Activated gamma-delta T cell treated with anti-CD3 and anti-CD28 coated beads, Interleukin-2, amount 50 U/mL, for 16 hours (primary cell): ENCODE data around the gene SYNGAP1.
A peak's percentile ranks its signal among the peaks of the same experiment; 100 is the strongest.

Experiments used
- DNase-seq: peaks from one replicate; pipeline ENCODE4 v3.0.0-alpha.2; 2020; ENCODE audit warnings: low read depth

The SYNGAP1 gene

GRCh38 chr6:33438978-33439594, 19.2 kb downstream of the SYNGAP1 start:
- no peak for DNase-seq

DNA sequence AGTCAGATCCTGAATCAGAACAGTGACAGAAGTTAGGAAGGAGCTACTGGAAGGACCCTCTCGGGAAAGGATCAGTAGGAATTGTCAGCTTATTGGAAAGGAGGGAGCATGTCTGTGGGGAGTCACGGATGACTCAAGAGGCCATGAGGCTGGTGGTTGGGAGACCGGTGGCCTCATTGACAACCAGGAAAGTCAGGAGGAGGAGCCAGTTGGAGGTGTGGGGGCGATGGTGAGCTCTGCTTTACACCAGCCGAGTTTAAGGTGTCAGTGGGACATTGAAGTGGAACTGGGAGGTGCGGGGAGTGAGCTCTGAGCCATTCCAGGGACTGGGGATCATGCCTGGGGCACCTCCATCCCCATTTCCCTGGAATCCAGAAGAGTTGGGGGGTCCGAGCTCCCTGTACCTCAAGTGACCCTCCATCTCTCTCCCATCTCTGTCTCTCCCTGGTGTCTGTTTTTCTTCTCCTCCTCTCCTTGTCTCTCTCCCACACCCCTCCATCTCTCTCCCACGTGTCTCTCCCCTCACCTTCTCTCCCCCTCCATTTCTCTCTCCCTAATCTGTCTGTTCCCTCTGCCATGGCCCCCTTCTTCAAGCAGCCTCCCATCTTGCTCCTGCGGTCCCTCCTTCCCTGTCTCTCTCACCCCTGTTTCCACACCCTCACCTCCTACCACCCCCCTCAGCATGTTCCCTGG, 20.2 kb downstream of the SYNGAP1 start:
- DNase-seq = no peak

DNA sequence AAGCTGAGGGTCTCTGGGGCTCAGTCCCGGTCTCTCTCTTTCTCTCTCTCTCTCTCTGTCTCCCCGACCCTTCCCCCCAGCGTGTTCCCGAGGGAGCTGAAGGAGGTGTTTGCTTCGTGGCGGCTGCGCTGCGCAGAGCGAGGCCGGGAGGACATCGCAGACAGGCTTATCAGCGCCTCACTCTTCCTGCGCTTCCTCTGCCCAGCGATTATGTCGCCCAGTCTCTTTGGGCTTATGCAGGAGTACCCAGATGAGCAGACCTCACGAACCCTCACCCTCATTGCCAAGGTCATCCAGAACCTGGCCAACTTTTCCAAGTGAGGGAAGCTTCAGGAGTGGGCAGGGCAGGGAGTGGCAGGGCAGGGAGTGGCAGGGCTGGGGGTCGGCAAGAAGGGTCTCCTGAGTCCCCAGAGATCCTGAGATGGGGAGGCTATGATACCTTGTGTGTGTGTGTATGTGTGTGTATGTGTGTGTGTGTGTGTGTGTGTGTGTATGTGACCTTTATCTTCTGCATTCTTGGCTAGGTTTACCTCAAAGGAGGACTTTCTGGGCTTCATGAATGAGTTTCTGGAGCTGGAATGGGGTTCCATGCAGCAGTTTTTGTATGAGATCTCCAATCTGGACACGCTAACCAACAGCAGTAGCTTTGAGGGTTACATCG, 20.9 kb downstream of the SYNGAP1 start:
- DNase-seq = no peak

GRCh38 chr6:33441457-33441856, 21.6 kb downstream of the SYNGAP1 start:
- no peak for DNase-seq

DNA sequence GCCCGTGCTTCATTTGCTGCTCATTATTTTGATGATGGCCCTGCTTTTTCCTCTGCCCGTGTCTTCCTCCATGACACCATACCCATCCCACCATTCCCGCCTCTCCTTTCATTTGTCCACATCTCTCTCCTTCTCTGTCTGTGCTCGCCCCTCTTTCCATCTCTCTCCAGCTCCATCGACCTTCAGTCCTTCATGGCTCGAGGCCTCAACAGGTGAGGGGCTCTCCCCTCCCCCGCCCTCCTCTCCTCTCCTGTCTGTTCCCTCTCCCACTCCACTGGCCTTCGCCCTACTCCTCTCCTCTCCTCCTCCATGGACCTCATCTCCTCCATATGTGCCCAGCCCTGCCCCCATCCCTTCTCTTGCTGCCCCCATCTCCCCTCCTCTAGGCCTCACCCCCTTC, 22.4 kb downstream of the SYNGAP1 start:
- no peak for DNase-seq

DNA sequence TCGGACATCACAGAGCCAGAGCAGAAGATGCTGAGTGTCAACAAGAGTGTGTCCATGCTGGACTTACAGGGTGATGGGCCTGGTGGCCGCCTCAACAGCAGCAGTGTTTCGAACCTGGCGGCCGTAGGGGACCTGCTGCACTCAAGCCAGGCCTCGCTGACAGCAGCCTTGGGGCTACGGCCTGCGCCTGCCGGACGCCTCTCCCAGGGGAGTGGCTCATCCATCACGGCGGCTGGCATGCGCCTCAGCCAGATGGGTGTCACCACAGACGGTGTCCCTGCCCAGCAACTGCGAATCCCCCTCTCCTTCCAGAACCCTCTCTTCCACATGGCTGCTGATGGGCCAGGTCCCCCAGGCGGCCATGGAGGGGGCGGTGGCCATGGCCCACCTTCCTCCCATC, 23.2 kb downstream of the SYNGAP1 start:
- no peak for DNase-seq

DNA sequence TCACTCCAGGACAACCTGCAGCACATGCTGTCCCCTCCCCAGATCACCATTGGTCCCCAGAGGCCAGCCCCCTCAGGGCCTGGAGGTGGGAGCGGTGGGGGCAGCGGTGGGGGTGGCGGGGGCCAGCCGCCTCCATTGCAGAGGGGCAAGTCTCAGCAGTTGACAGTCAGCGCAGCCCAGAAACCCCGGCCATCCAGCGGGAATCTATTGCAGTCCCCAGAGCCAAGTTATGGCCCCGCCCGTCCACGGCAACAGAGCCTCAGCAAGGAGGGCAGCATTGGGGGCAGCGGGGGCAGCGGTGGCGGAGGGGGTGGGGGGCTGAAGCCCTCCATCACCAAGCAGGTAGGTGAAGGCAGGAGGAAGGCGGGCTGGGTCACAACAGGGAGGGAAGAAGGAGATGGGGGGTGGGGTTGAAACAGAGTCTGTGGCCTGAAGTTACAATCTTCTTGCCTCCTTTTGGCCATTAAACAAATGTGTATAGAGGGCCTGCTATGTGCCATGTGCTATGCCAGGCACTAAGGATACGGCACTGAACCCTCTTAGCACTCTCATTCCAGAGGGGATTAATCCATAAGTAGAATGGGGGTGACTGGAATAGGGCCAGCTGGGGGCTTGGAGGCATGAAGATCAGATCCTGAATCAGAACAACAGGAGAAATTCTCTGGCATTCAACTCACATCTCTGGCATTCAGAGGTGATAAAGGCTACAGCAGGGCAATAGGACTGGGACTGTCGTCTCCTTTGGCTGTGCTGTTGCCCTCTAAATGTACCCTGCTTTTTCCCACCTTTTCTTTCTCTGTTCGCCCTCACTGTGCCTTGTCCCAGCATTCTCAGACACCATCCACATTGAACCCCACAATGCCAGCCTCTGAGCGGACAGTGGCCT, 24.0 kb downstream of the SYNGAP1 start:
- DNase-seq = no peak

DNA sequence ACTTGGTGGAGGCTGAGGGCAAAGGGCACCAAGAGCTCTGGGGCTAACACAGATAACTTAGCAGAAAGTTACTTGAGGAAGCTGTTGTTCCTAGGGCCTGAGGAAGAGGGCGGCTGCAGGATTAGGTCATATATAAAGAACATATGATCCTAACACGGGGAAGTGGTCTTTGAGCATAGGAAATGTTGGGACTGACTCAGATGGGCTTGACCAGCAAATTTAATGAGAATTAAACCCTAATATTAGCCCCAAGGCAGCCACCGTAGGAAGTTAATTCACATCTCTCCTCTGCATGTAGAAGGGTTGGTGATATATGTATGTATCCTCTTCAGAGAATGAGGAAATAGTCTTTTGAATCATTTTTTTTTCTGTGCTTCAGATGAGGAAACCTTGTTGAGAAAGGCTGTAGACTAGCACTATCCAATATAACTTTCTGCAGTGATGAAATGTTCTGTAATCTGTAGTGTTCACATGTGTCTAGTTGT, 25.3 kb downstream of the SYNGAP1 start:
- no peak for DNase-seq

GRCh38 chr6:33446356-33446755, 26.5 kb downstream of the SYNGAP1 start:
- no peak for DNase-seq

GRCh38 chr6:33450434-33450833, 30.6 kb downstream of the SYNGAP1 start:
- DNase-seq = no peak

DNA sequence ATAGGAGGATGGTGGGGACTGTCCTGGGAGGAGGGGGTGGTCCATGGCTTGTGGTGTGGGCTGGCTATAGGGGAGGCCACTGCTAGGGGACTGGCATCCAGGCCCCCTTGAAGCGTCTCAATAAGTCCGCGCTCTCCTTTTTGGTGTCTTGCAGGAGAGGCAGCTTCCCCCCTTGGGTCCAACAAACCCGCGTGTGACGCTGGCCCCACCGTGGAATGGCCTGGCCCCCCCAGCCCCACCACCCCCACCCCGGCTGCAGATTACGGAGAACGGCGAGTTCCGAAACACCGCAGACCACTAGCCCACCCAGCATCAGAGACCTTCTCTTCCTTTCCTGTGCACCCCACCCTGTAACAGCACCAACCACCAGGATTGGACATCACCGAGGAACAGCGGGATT, 31.7 kb downstream of the SYNGAP1 start:
- no peak for DNase-seq

DNA sequence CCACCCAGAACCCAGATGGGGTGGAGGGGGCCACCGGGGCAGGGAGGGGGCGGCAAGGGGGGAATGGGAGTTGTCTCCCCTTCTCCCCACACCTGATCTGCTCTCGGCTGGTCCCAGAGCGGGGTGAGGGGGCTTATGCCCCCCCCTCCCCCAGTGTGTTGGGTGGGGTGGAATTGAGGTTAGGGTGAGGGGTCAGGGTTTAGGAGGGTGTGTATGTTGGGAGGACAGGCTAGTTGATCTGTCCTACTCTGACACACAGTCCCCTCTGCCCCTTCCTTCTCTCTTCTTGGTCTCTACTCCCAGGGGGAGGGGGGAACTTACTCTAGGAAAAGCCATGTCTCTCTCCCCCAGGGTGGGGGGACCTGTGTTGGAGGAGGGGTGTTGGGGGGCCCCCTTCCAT, 32.6 kb downstream of the SYNGAP1 start:
- DNase-seq = no peak

GRCh38 chr6:33453393-33454008, 33.6 kb downstream of the SYNGAP1 start:
- DNase-seq = no peak

DNA sequence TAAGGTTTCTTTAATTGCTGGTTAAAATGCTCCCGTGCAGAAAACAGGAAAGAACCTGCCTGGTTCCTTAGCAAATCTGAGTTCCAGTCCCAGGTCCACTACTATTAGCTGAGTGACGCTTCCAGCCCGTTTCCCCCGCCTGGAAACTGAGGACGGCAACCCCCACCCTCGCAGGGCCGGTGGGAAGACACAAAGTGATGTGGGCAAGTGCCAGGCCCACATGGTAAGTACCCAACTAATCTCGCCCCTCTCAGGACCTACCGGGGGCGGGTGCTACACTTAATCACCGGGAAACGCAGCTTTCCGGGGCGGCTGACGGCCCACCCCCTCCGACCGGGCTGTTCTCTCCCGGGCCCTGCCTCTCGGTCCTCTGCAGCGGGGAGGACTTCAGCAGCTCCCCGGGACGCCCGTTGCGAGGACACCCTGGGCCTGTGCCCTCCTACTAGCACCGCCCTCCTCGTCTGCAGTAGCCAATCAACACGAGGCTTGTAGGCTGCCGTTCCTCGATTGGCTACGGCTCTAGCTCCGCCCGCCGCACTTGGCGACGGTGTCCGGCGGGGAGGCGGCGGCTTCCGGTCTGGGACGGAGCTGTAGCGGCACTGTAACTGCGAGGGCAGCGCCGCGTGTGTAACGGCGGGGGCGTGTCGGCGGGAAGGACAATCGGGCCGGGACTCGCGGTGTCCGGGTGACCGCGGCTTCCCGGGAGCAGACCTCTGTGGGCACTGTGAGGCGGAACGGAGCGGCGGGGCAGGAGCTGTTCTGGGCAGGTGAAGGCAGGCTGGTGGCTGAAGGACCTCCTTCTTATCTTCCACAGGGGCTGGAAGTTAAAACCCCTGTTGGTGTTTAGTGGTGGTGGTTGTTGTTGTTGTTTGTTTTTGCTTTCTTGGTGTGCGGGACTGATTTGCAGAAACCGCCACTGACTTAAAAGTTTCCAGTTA, 34.4 kb downstream of the SYNGAP1 start, which contains the start of gene ZBTB9:
TSS of gene ZBTB9 (plus strand) at position 568 of the 938 bp plus-strand sequence. CDS start 525 bp downstream, outside the sequence.
- peak; percentile 85 for DNase-seq

- no peak for DNase-seq
Observed at GRCh38 chr6:33455051-33455450, 35.2 kb downstream of the SYNGAP1 start.

- DNase-seq = no peak
Observed at GRCh38 chr6:33456156-33456555, 36.3 kb downstream of the SYNGAP1 start.

- DNase-seq = no peak
Observed at GRCh38 chr6:33458676-33459075, 38.8 kb downstream of the SYNGAP1 start.

GRCh38 chr6:33459226-33459625, 39.4 kb downstream of the SYNGAP1 start:
- no peak for DNase-seq

GRCh38 chr6:33466075-33466735, 46.3 kb downstream of the SYNGAP1 start:
- no peak for DNase-seq

DNA sequence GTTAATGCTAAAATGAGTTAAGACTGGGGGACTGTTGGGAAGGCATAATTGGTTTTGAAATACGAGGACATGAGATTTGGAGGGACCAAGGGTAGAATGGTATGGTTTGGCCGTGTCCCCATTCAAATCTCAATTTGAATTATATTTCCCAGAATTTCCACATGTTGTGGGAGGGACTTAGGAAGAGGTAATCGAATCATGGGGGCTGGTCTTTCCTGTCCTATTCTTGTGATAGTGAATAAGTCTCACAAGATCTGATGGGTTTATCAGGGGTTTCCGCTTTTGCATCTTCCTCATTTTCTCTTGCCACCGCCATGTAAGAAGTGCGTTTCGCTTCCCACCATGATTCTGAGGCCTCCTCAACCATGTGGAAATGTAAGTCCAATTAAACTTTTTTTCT, 47.2 kb downstream of the SYNGAP1 start:
- no peak for DNase-seq
